Endothelial cell of umbilical vein (primary cell): ENCODE measurements around the gene TMEM255A. TPM values are rescaled to one million over a fixed set of nuclear protein-coding genes. Genes with fewer than 3 reads are reported as not detected.

ENCODE experiments used
- BruUV-seq: library from RNA; stranded (reverse); fragments of 400-500 nt; replicated peaks from 2 replicates; lab custom pipeline; 2021; lab: Mats Ljungman, UMichigan
- CTCF ChIA-PET: fragments of 300-600, 350-600 bp; sonication (Branson Sonifier 250); formaldehyde crosslinking; loops from one replicate; lab custom pipeline; 2021; ENCODE audit warnings: antibody characterized with exemption, inconsistent platforms; lab: Charles Lee
- POLR2A ChIA-PET: fragments of 300-600, 350-600 bp; sonication (Branson Sonifier 250); formaldehyde crosslinking; loops from one replicate; lab custom pipeline; 2021; ENCODE audit warnings: antibody characterized with exemption, inconsistent platforms; lab: Charles Lee
- DNase-seq: peaks from one replicate; pipeline ENCODE4 v3.0.0-alpha.2; 2011; ENCODE audit warnings: low read depth, low spot score
- FAIRE-seq: peaks from 2 replicates; lab custom pipeline; 2011; peaks lifted over from hg19 to GRCh38; lab: Jason Lieb, UNC
- H2AFZ ChIP-seq: 2 replicates; pipeline ENCODE4 v1.6.0; 2012; ENCODE audit warnings: low read depth, low read length, control low read depth, inconsistent platforms
- H3K27ac ChIP-seq: 2 replicates; pipeline ENCODE4 v1.5.1; 2011; ENCODE audit warnings: low read depth, mild to moderate bottlenecking, control low read depth, low read length, moderate library complexity; ENCODE audit not compliant: insufficient read depth
- H3K27me3 ChIP-seq, 2 experiments: 2 replicates each; pipeline versions ENCODE4 v1.6.0 to v1.6.1; 2011; ENCODE audit warnings: low read length in 2 of 2, mixed read lengths in 1 of 2; ENCODE audit not compliant: control insufficient read depth in 2 of 2, insufficient read depth in 2 of 2
- H3K36me3 ChIP-seq, 2 experiments: 2 replicates in 1 of 2; 3 replicates in 1 of 2; pipeline ENCODE4 v1.5.1; 2011; ENCODE audit warnings: low read length in 2 of 2, mild to moderate bottlenecking in 1 of 2, moderate library complexity in 1 of 2; ENCODE audit not compliant: control insufficient read depth in 2 of 2, insufficient read depth in 2 of 2; ENCODE audit errors: extremely low read depth in 1 of 2
- H3K4me1 ChIP-seq: 3 replicates; pipeline ENCODE4 v1.5.1; 2011; ENCODE audit warnings: mild to moderate bottlenecking, low read length; ENCODE audit not compliant: control insufficient read depth, insufficient read depth; ENCODE audit errors: extremely low read depth
- H3K4me2 ChIP-seq: 2 replicates; pipeline ENCODE4 v1.6.1; 2011; ENCODE audit warnings: low read length, control low read depth, mixed read lengths; ENCODE audit not compliant: insufficient read depth
- H3K4me3 ChIP-seq, 3 experiments: fragments of 200-600 bp in 1 of 3; sonication (generic), shearing (Covaris generic) in 1 of 3; replicated peaks in 1 of 3; 2 replicates each; pipeline ENCODE4 v1.5.1; 2011 to 2016; ENCODE audit warnings: control low read depth in 3 of 3, low read length in 3 of 3, mild to moderate bottlenecking in 2 of 3, inconsistent platforms in 1 of 3, low read depth in 1 of 3, moderate library complexity in 1 of 3; ENCODE audit not compliant: insufficient read depth in 1 of 3
- H3K79me2 ChIP-seq: 2 replicates; pipeline ENCODE4 v1.6.0; 2012; ENCODE audit warnings: low read length, inconsistent platforms; ENCODE audit not compliant: control insufficient read depth, insufficient read depth
- H3K9ac ChIP-seq: replicated peaks from 2 replicates; pipeline ENCODE3; 2011; ENCODE audit warnings: low read length, control low read depth; ENCODE audit not compliant: insufficient read depth; ENCODE audit errors: extremely low read depth
- H3K9me1 ChIP-seq: replicated peaks from 3 replicates; pipeline ENCODE4 v1.6.0; 2011; ENCODE audit warnings: mild to moderate bottlenecking, low read length; ENCODE audit not compliant: control insufficient read depth, insufficient read depth; ENCODE audit errors: extremely low read depth
- H3K9me3 ChIP-seq: replicated peaks from 2 replicates; pipeline ENCODE4 v1.5.1; 2012; ENCODE audit warnings: low read length, inconsistent platforms; ENCODE audit not compliant: control insufficient read depth, insufficient read depth
- H4K20me1 ChIP-seq: replicated peaks from 2 replicates; pipeline ENCODE3; 2011; ENCODE audit warnings: mild to moderate bottlenecking, low read length; ENCODE audit not compliant: control insufficient read depth, insufficient read depth; ENCODE audit errors: extremely low read depth
- CTCF ChIP-seq, 2 donors: IDR thresholded peaks; 1 replicate in 1 of 2; 2 replicates in 1 of 2; pipeline ENCODE4 v1.5.1; 2011; ENCODE audit warnings: low read length in 2 of 2, mild to moderate bottlenecking in 2 of 2, moderate library complexity in 2 of 2, control low read depth in 1 of 2, inconsistent platforms in 1 of 2, low read depth in 1 of 2; ENCODE audit not compliant: insufficient read depth in 1 of 2; ENCODE audit errors: extremely low read depth in 1 of 2
- EZH2 ChIP-seq: IDR thresholded peaks from 2 replicates; pipeline ENCODE4 v1.6.1; 2012; ENCODE audit warnings: borderline replicate concordance, low read depth, mild to moderate bottlenecking, moderate library complexity, low read length, inconsistent platforms; ENCODE audit not compliant: severe bottlenecking
- FOS ChIP-seq: IDR thresholded peaks from 2 replicates; pipeline ENCODE4 v1.6.1; 2011; ENCODE audit warnings: mild to moderate bottlenecking, low read length, moderate library complexity, borderline replicate concordance; ENCODE audit not compliant: insufficient read depth
- GATA2 ChIP-seq: IDR thresholded peaks from 2 replicates; pipeline ENCODE4 v1.7.0; 2011; ENCODE audit warnings: low read depth, mild to moderate bottlenecking, moderate library complexity, mixed read lengths, low read length; ENCODE audit not compliant: insufficient read length, insufficient read depth
- JUN ChIP-seq: IDR thresholded peaks from 2 replicates; pipeline ENCODE4 v1.6.1; 2011; ENCODE audit warnings: borderline replicate concordance, low read depth; ENCODE audit not compliant: insufficient read length, insufficient read depth
- MYC ChIP-seq: IDR thresholded peaks from one replicate; pipeline ENCODE4 v1.6.1; 2011; ENCODE audit warnings: mild to moderate bottlenecking, low read depth, low read length
- POLR2A ChIP-seq: IDR thresholded peaks from 2 replicates; pipeline ENCODE4 v1.6.1; 2012; ENCODE audit warnings: low read depth, mild to moderate bottlenecking, control low read depth, low read length
- POLR2AphosphoS5 ChIP-seq: IDR thresholded peaks from 2 replicates; pipeline ENCODE4 v1.6.1; 2012; ENCODE audit warnings: low read depth, mild to moderate bottlenecking, control low read depth, low read length, moderate library complexity; ENCODE audit not compliant: insufficient read depth
- dilution Hi-C: fragments of 300-500 bp; cut with MboI; formaldehyde crosslinking; loops from one replicate; pipeline ENCODE4 v1.15.0; 2019; ENCODE audit warnings: low sequenced_read_pairs; ENCODE audit not compliant: extremely low pct_ligation_motif_present
- intact Hi-C: fragments of 100-400 bp; cut with micrococcal nuclease; formaldehyde crosslinking; loops from one replicate; pipeline ENCODE4 v1.10.0; 2022
- polyA plus RNA-seq, 4 experiments: library from polyadenylated mRNA; depleted of rRNA in 3 of 4; stranded (reverse) in 3 of 4; unstranded in 1 of 4; fragments of >200 nt; gene quantifications; 2 replicates each; pipeline versions ENCODE4 v1.2.1 to v1.2.3, GENCODE V29; 2011 to 2012; ENCODE audit warnings: missing spikeins in 1 of 4
- total RNA-seq: library from RNA; stranded (reverse); gene quantifications from 2 replicates; pipeline ENCODE4 v1.2.3, GENCODE V29; 2021
- TF ChIP-seq, protein P1 (sequence below): IDR thresholded peaks from 2 replicates; pipeline ENCODE4 v1.6.1; 2011; ENCODE audit not compliant: insufficient read depth, insufficient read length

Gene TMEM255A
- total and polyA plus RNA-seq, 2 donors (not counting 3 experiments of a cell fraction or from before 2014, with no cell fraction given), result not detected

GRCh38 chrX:120269373-120270035 is 41.8 kb downstream of the TMEM255A start:
- no peaks in the 10 kb centered on the region for H4K20me1 ChIP-seq
- no peaks in the 10 kb centered on the region for H3K79me2 ChIP-seq
- H2AFZ ChIP-seq, result no peak overlapping the region
- H3K9me3 ChIP-seq, result no peaks in the 10 kb centered on the region
- no peak overlapping the region for H3K4me2 ChIP-seq
- ChIA-PET POLR2A (no interaction called here), CTCF (no interaction called here)
- no TSS peak for BruUV-seq
- H3K27ac ChIP-seq, result no peak overlapping the region
- H3K9ac ChIP-seq, result no peak overlapping the region
- no peaks in the 10 kb centered on the region for H3K36me3 ChIP-seq
- H3K4me3 ChIP-seq, result no peak overlapping the region
- H3K27me3 ChIP-seq, result peaks cover 0 to 3% of the 10 kb centered on the region in 2 experiments
- TF ChIP-seq JUN, result no peak
- TF ChIP-seq MYC, result no peak
- TF ChIP-seq CTCF (IDR thresholded peaks at IDR 0.05; ENCODE audit: extremely low read depth in 1 of 2, insufficient read depth in 1 of 2, low read depth in 1 of 2, low read length in 2 of 2), result no peak
- no peaks in the 10 kb centered on the region for H3K9me1 ChIP-seq
- no peak for FAIRE-seq
- DNase-seq, result no peak
- no peaks in the 10 kb centered on the region for H3K4me1 ChIP-seq
- dilution Hi-C loops (no loop called here), intact Hi-C loops (no loop called here)

GRCh38 chrX:120264341-120264740 is 46.9 kb downstream of the TMEM255A start:
- Histone ChIP-seq H3K4me1 (no peaks in the 10 kb centered on the region), H3K79me2 (no peaks in the 10 kb centered on the region), H3K27ac (no peak overlapping the region), H3K9ac (no peak overlapping the region), H3K9me1 (no peaks in the 10 kb centered on the region), H3K4me3 (no peak overlapping the region), H4K20me1 (no peaks in the 10 kb centered on the region), H3K4me2 (no peak overlapping the region), H3K9me3 (no peaks in the 10 kb centered on the region), H2AFZ (no peak overlapping the region), H3K27me3 (peaks cover 0 to 3% of the 10 kb centered on the region in 2 experiments), H3K36me3 (no peaks in the 10 kb centered on the region)
- intact Hi-C loops, result no loop called here
- POLR2A ChIA-PET, result no interaction called here
- dilution Hi-C loops, result no loop called here
- CTCF ChIA-PET, result interaction anchor here (2.0 kb wide), 1 partner anchor 51 kb away, joined by 5 read pairs; no protein-coding TSS in a partner anchor
- BruUV-seq, result no TSS peak
- TF ChIP-seq MYC (no peak), FOS (no peak), GATA2 (no peak), CTCF (IDR thresholded peaks at IDR 0.05; ENCODE audit: extremely low read depth in 1 of 2, insufficient read depth in 1 of 2, low read depth in 1 of 2, low read length in 2 of 2) (no peak), POLR2AphosphoS5 (no peak), JUN (no peak), POLR2A (no peak), EZH2 (no peak)
- TF ChIP-seq, protein P1, sequence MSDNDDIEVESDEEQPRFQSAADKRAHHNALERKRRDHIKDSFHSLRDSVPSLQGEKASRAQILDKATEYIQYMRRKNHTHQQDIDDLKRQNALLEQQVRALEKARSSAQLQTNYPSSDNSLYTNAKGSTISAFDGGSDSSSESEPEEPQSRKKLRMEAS, result no peak
- no peak for FAIRE-seq
- no peak for DNase-seq
